H1 (cell line): ENCODE results near the gene SCGB3A1. TPM values are rescaled to one million over a fixed set of nuclear protein-coding genes. Genes with fewer than 3 reads are reported as not detected.

Experiments used
- CTCF ChIA-PET: fragments of 300-600 bp; sonication (Branson Sonifier 250); formaldehyde crosslinking; loops from one replicate; lab custom pipeline; 2021; ENCODE audit not compliant: partially characterized antibody; lab: Charles Lee
- POLR2A ChIA-PET: fragments of 300-600 bp; sonication (Branson Sonifier 250); formaldehyde crosslinking; loops from one replicate; lab custom pipeline; 2021; ENCODE audit warnings: inconsistent platforms; ENCODE audit not compliant: partially characterized antibody; lab: Charles Lee
- DNase-seq, 2 experiments: peaks; one replicate each; pipeline versions ENCODE4 v3.0.0 to v3.0.0-alpha.2; 2010 to 2022; ENCODE audit warnings: low spot score in 2 of 2, low read depth in 1 of 2, mixed read lengths in 1 of 2
- FAIRE-seq: peaks from 2 replicates; lab custom pipeline; 2011; peaks lifted over from hg19 to GRCh38; lab: Jason Lieb, UNC
- H2AFZ ChIP-seq: 2 replicates; pipeline ENCODE4 v1.8.1; 2012; ENCODE audit warnings: low read length, inconsistent platforms
- H2AK5ac ChIP-seq: 2 replicates; pipeline ENCODE4 v1.6.1; 2013; ENCODE audit warnings: low read depth, low read length
- H2BK120ac ChIP-seq: replicated peaks from 2 replicates; pipeline ENCODE3; 2013; ENCODE audit warnings: low read depth, low read length, inconsistent platforms
- H2BK12ac ChIP-seq: 2 replicates; pipeline ENCODE4 v1.6.1; 2013; ENCODE audit warnings: low read depth, low read length
- H2BK15ac ChIP-seq: 2 replicates; pipeline ENCODE4 v1.6.1; 2013; ENCODE audit warnings: low read length
- H2BK20ac ChIP-seq: 2 replicates; pipeline ENCODE4 v1.6.1; 2013; ENCODE audit warnings: low read length
- H2BK5ac ChIP-seq: 2 replicates; pipeline ENCODE4 v1.6.1; 2013; ENCODE audit warnings: low read depth, low read length
- H3K14ac ChIP-seq: 2 replicates; pipeline ENCODE4 v1.6.1; 2013; ENCODE audit warnings: inconsistent platforms; ENCODE audit not compliant: insufficient read length
- H3K18ac ChIP-seq: 2 replicates; pipeline ENCODE4 v1.6.1; 2013; ENCODE audit warnings: low read length; ENCODE audit errors: extremely low read depth
- H3K23ac ChIP-seq: 2 replicates; pipeline ENCODE4 v1.6.1; 2013; ENCODE audit warnings: inconsistent platforms; ENCODE audit not compliant: insufficient read length
- H3K23me2 ChIP-seq: 2 replicates; pipeline ENCODE4 v1.6.1; 2013; ENCODE audit warnings: low read depth, low read length
- H3K27ac ChIP-seq: 2 replicates; pipeline ENCODE4 v1.6.1; 2011; ENCODE audit warnings: low read depth, low read length, inconsistent platforms
- H3K27me3 ChIP-seq, 4 experiments: replicated peaks in 1 of 4; 1 replicate in 1 of 4; 2 replicates in 3 of 4; pipeline versions ENCODE4 v1.6.1 to v1.8.1; 2011 to 2013; ENCODE audit warnings: low read length in 3 of 4, mild to moderate bottlenecking in 3 of 4, inconsistent platforms in 2 of 4, mixed read lengths in 2 of 4, moderate library complexity in 1 of 4; ENCODE audit not compliant: control insufficient read depth in 3 of 4, insufficient read depth in 3 of 4; ENCODE audit errors: extremely low read depth in 1 of 4
- H3K36me3 ChIP-seq, 4 experiments: 2 replicates each; pipeline versions ENCODE4 v1.6.1 to v1.8.1; 2011 to 2013; ENCODE audit warnings: mild to moderate bottlenecking in 4 of 4, low read length in 3 of 4, moderate library complexity in 2 of 4, control low read depth in 1 of 4, inconsistent platforms in 1 of 4; ENCODE audit not compliant: insufficient read depth in 4 of 4, control insufficient read depth in 2 of 4
- H3K4ac ChIP-seq: replicated peaks from 2 replicates; pipeline ENCODE3; 2013; ENCODE audit warnings: low read length, low read depth, mixed read lengths, inconsistent platforms; ENCODE audit not compliant: insufficient read length
- H3K4me1 ChIP-seq, 4 experiments: replicated peaks in 1 of 4; 1 replicate in 1 of 4; 2 replicates in 3 of 4; pipeline versions ENCODE4 v1.6.1 to v1.8.1; 2011 to 2013; ENCODE audit warnings: low read length in 3 of 4, inconsistent platforms in 2 of 4, mixed read lengths in 1 of 4; ENCODE audit not compliant: insufficient read depth in 4 of 4, control insufficient read depth in 3 of 4
- H3K4me2 ChIP-seq, 2 experiments: 2 replicates each; pipeline versions ENCODE4 v1.6.1 to v1.8.1; 2011 to 2013; ENCODE audit warnings: low read depth in 2 of 2, low read length in 2 of 2, control low read depth in 1 of 2, inconsistent platforms in 1 of 2, mild to moderate bottlenecking in 1 of 2; ENCODE audit not compliant: insufficient read depth in 1 of 2
- H3K4me3 ChIP-seq, 4 experiments: fragments of 200-600, 300-600 bp in 1 of 4; sonication (generic), shearing (Covaris generic), sonication (Bioruptor Twin) in 1 of 4; 2 replicates each; pipeline versions ENCODE4 v1.5.1 to v1.8.1; 2011 to 2016; ENCODE audit warnings: low read length in 4 of 4, low read depth in 3 of 4, control low read depth in 2 of 4, inconsistent platforms in 2 of 4, mild to moderate bottlenecking in 2 of 4, mixed read lengths in 1 of 4, moderate library complexity in 1 of 4; ENCODE audit not compliant: insufficient read depth in 2 of 4; ENCODE audit errors: extremely low read depth in 1 of 4
- H3K56ac ChIP-seq: replicated peaks from 2 replicates; pipeline ENCODE3; 2013; ENCODE audit warnings: low read depth, mild to moderate bottlenecking, mixed read lengths, low read length, inconsistent platforms; ENCODE audit not compliant: insufficient read length
- H3K79me1 ChIP-seq: 2 replicates; pipeline ENCODE4 v1.6.1; 2013; ENCODE audit warnings: low read depth, low read length, control low read depth
- H3K79me2 ChIP-seq, 2 experiments: 2 replicates each; pipeline versions ENCODE4 v1.6.1 to v1.8.1; 2012 to 2013; ENCODE audit warnings: low read length in 2 of 2, mild to moderate bottlenecking in 2 of 2, inconsistent platforms in 1 of 2; ENCODE audit not compliant: insufficient read depth in 2 of 2, control insufficient read depth in 1 of 2
- H3K9ac ChIP-seq, 4 experiments: replicated peaks in 1 of 4; 1 replicate in 1 of 4; 2 replicates in 3 of 4; pipeline versions ENCODE4 v1.6.1 to v1.8.1; 2011 to 2013; ENCODE audit warnings: low read depth in 3 of 4, low read length in 3 of 4, control low read depth in 2 of 4, mild to moderate bottlenecking in 2 of 4, moderate library complexity in 2 of 4, inconsistent platforms in 1 of 4; ENCODE audit errors: extremely low read depth in 1 of 4
- H3K9me3 ChIP-seq, 2 experiments: 2 replicates each; pipeline versions ENCODE4 v1.6.1 to v1.8.1; 2012 to 2013; ENCODE audit warnings: mild to moderate bottlenecking in 2 of 2, moderate library complexity in 2 of 2, control low read depth in 1 of 2, inconsistent platforms in 1 of 2, low read depth in 1 of 2, low read length in 1 of 2, mixed read lengths in 1 of 2; ENCODE audit not compliant: insufficient read depth in 2 of 2
- H4K20me1 ChIP-seq, 2 experiments: replicated peaks in 1 of 2; 2 replicates each; pipeline versions ENCODE3 to v1.8.1; 2011 to 2013; ENCODE audit warnings: inconsistent platforms in 2 of 2, low read length in 2 of 2, mild to moderate bottlenecking in 1 of 2; ENCODE audit not compliant: insufficient read depth in 2 of 2, control insufficient read depth in 1 of 2
- H4K5ac ChIP-seq: 2 replicates; pipeline ENCODE4 v1.6.1; 2013; ENCODE audit warnings: low read length, low read depth, mixed read lengths, inconsistent platforms; ENCODE audit not compliant: insufficient read length
- H4K8ac ChIP-seq: 2 replicates; pipeline ENCODE4 v1.8.0; 2013; ENCODE audit warnings: mild to moderate bottlenecking, moderate library complexity, low read length, inconsistent platforms; ENCODE audit not compliant: insufficient read depth; ENCODE audit errors: extremely low read depth
- H4K91ac ChIP-seq: replicated peaks from 2 replicates; pipeline ENCODE3; 2013; ENCODE audit warnings: low read length, mixed read lengths, inconsistent platforms; ENCODE audit not compliant: insufficient read length
- CHD2 ChIP-seq: IDR thresholded peaks from 2 replicates; pipeline ENCODE4 v1.6.1; 2012; ENCODE audit warnings: low read length, improper control_type of control experiment
- EZH2 ChIP-seq: fragments of 200-600 bp; sonication (generic); IDR thresholded peaks from 2 replicates; pipeline ENCODE4 v1.7.1; 2012; ENCODE audit warnings: low read depth, mild to moderate bottlenecking, moderate library complexity, low read length, inconsistent platforms; ENCODE audit not compliant: severe bottlenecking
- KDM4A ChIP-seq: IDR thresholded peaks from one replicate; pipeline ENCODE4 v1.7.1; 2012; ENCODE audit warnings: low read depth, mild to moderate bottlenecking, moderate library complexity, low read length, inconsistent platforms; ENCODE audit not compliant: severe bottlenecking
- KDM5A ChIP-seq: fragments of 200-600 bp; IDR thresholded peaks from 2 replicates; pipeline ENCODE4 v1.7.1; 2012; ENCODE audit warnings: mild to moderate bottlenecking, low read length, inconsistent platforms, mixed read lengths
- NANOG ChIP-seq: IDR thresholded peaks from 2 replicates; pipeline ENCODE4 v1.6.1; 2011; ENCODE audit warnings: low read length, low read depth, mild to moderate bottlenecking, inconsistent platforms; ENCODE audit not compliant: insufficient read depth, poor library complexity, severe bottlenecking
- TBP ChIP-seq: IDR thresholded peaks from 2 replicates; pipeline ENCODE4 v1.6.1; 2011; ENCODE audit warnings: low read depth, low read length, improper control_type of control experiment
- whole genome bisulfite sequencing, 2 experiments: shearing (Covaris generic) in 1 of 2; methylation state at CpG; one replicate each; pipeline versions ENCODE4 v1.1.6 to v1.1.7; 2013 to 2015; ENCODE audit warnings: low lambda C conversion rate in 2 of 2, mixed read lengths in 2 of 2, inconsistent platforms in 1 of 2, low coverage in 1 of 2, missing lambda C conversion rate in 1 of 2; ENCODE audit not compliant: insufficient replicate concordance in 2 of 2, insufficient coverage in 1 of 2, insufficient read length in 1 of 2; ENCODE audit errors: extremely low coverage in 1 of 2, missing lambda C conversion rate in 1 of 2; 5-methylcytosine and 5-hydroxymethylcytosine counted together
- polyA plus RNA-seq, 7 experiments: library from polyadenylated mRNA; depleted of rRNA in 3 of 7; stranded (reverse) in 5 of 7; unstranded in 2 of 7; fragments of >200 nt in 5 of 7; fragments of 200-250 nt in 2 of 7; gene quantifications; 1 replicate in 5 of 7; 2 replicates in 1 of 7; 4 replicates in 1 of 7; pipeline versions ENCODE4 v1.2.1 to v1.2.3, GENCODE V29; 2011 to 2013; ENCODE audit warnings: missing spikeins in 2 of 7, mixed read lengths in 2 of 7
- total RNA-seq: library from RNA; stranded (reverse); fragmentation: NEBNext Ultra II Directional; extraction: Animal tissue kit (Norgen Biotek cat#: 25700); gene quantifications from 2 replicates; pipeline ENCODE4 v1.2.1, GENCODE V29; 2021
- TF ChIP-seq, protein P1 (sequence below), 3 experiments: IDR thresholded peaks; 1 replicate in 2 of 3; 2 replicates in 1 of 3; pipeline versions ENCODE4 v1.5.1 to v1.6.1; 2011; ENCODE audit warnings: low read length in 3 of 3, mild to moderate bottlenecking in 3 of 3, inconsistent platforms in 2 of 3, low read depth in 1 of 3, moderate library complexity in 1 of 3; ENCODE audit not compliant: insufficient read depth in 1 of 3; ENCODE audit errors: control extremely low read depth in 1 of 3
- TF ChIP-seq, protein P2 (sequence below): IDR thresholded peaks from 2 replicates; pipeline ENCODE4 v1.6.1; 2011; ENCODE audit warnings: low read depth, mild to moderate bottlenecking, low read length; ENCODE audit not compliant: insufficient read depth

SCGB3A1 gene
- total and polyA plus RNA-seq, 2 of the 8 experiments (the other 6 are each of a cell fraction or from before 2014, with no cell fraction given), result 0.20 TPM; not detected in 1

DNA sequence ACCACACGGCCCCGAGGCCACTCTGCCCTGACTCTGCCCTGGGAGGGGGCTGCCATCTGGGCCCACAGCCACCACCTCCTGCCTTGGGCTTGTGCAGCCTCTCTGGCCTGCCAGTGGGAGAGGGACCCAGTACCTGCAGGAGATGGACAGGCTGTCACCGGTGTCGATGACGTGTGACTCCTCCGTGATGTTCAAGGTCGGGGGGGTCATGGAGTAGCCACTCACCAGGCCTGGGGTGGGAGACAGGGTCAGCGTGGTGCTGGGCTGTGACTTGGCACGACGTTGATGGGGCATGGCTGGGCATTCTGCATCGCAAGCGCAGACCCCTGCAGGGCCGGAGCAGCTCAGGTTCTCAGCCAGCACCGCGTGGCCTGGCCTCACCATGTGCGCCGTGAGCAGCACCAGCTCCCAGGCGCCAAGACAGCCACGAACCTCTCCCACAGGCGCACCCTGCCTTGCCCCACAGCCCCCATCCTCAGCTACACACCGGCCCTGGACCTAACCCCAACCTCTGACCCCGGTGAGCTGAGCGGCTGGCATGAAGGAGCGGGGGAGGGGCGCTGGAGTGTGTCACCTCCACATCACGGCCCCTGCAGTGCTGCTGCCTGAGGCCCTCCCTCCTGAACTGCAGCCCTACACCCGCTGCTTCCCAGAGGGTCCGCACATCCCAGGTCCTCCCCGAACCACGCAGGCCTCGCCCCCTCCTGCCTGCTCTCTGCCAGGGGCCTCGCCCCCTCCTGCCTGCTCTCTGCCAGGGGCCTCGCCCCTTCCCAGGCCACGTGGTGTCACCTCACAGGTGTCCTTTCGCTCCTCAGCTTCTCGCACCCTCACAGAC is 40.5 kb upstream of the SCGB3A1 start:
- Histone ChIP-seq H2AFZ (no peak overlapping the region), H4K20me1 (no peaks in the 10 kb centered on the region), H3K4me2 (no peak overlapping the region), H4K5ac (no peak overlapping the region), H3K27me3 (no peaks in the 10 kb centered on the region; a peak in 1 of 7 replicates), H2BK120ac (no peak overlapping the region), H3K18ac (peak overlapping the region; percentile 71; the same call in 1 of the 2 replicates), H2BK12ac (no peak overlapping the region; the same call in 1 of the 2 replicates), H3K27ac (no peak overlapping the region), H3K14ac (no peak overlapping the region), H3K23me2 (peaks cover 3% of the 10 kb centered on the region; the same call in 1 of the 2 replicates), H3K9ac (no peak overlapping the region), H3K79me1 (no peaks in the 10 kb centered on the region), H3K36me3 (no peaks in the 10 kb centered on the region), H2BK20ac (no peak overlapping the region), H3K9me3 (no peaks in the 10 kb centered on the region), H2AK5ac (no peak overlapping the region), H3K4me1 (peaks cover 0 to 6% (median 2%) of the 10 kb centered on the region in 4 experiments; a peak in 4 of 7 replicates), H3K23ac (no peak overlapping the region), H3K4me3 (no peak overlapping the region), H2BK15ac (no peak overlapping the region), H4K91ac (no peak overlapping the region), H3K4ac (no peak overlapping the region), H3K79me2 (no peaks in the 10 kb centered on the region), H4K8ac (no peak overlapping the region), H3K56ac (no peak overlapping the region), H2BK5ac (no peak overlapping the region)
- ChIA-PET POLR2A (no interaction called here), CTCF (interaction anchor here (0.5 to 2.6 kb wide), 4 partner anchors 13 to 788 kb away, joined by 3 to 7 read pairs (median 6); no protein-coding TSS in a partner anchor)
- DNase-seq (no peak), FAIRE-seq (no peak)
- 90% methylated on average over 27 of the region's 36 CpGs; no CpG with 5 or more reads in 1 of the 2 experiments for WGBS, 2 experiments
- TF ChIP-seq KDM5A (no peak), KDM4A (no peak), CHD2 (no peak), NANOG (no peak), EZH2 (no peak), TBP (no peak)
- TF ChIP-seq, protein P1, sequence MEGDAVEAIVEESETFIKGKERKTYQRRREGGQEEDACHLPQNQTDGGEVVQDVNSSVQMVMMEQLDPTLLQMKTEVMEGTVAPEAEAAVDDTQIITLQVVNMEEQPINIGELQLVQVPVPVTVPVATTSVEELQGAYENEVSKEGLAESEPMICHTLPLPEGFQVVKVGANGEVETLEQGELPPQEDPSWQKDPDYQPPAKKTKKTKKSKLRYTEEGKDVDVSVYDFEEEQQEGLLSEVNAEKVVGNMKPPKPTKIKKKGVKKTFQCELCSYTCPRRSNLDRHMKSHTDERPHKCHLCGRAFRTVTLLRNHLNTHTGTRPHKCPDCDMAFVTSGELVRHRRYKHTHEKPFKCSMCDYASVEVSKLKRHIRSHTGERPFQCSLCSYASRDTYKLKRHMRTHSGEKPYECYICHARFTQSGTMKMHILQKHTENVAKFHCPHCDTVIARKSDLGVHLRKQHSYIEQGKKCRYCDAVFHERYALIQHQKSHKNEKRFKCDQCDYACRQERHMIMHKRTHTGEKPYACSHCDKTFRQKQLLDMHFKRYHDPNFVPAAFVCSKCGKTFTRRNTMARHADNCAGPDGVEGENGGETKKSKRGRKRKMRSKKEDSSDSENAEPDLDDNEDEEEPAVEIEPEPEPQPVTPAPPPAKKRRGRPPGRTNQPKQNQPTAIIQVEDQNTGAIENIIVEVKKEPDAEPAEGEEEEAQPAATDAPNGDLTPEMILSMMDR (IDR thresholded peaks at IDR 0.05; ENCODE audit: control extremely low read depth in 1 of 3, insufficient read depth in 1 of 3, low read depth in 1 of 3, low read length in 3 of 3), result no peak
- TF ChIP-seq, protein P2, sequence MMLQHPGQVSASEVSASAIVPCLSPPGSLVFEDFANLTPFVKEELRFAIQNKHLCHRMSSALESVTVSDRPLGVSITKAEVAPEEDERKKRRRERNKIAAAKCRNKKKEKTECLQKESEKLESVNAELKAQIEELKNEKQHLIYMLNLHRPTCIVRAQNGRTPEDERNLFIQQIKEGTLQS, result no peak
